ENCODE data around the gene NPIPA5.
"Not testable (repeated sequence)": the region's sequence is repeated elsewhere in the genome, so short reads cannot be mapped to it uniquely, and the experiment has no call there.

NPIPA5 gene

DNA sequence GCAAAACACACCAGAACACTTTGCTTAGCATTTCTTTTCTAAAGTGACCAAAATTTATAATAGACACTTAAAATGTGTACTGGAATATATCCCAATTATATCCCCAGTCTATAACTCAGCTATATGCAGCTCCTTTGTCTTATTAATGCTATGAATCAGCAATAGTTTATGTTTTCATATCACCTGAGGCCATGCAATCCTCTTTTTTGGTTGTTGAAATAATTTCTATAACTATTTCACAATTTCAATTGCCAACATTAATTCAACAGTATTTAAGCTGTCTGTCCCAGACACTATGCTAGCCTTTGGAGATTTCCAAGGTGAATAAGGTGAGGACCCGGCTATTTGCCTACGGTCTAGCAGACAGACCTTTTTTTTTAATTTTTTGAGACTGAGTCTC lies 39.1 kb upstream of the NPIPA5 start:
- H3K9me3 ChIP-seq, result no peaks in the 10 kb centered on the region
- H3K36me3 ChIP-seq, result no peaks in the 10 kb centered on the region
- no peak overlapping the region for H3K27ac ChIP-seq
- no peaks in the 10 kb centered on the region for H3K4me1 ChIP-seq (ENCODE audit: control insufficient read depth in 1 of 2, insufficient read depth in 1 of 2, low read depth in 1 of 2, low read length in 1 of 2)
- H3K27me3 ChIP-seq, result no peaks in the 10 kb centered on the region
- H3K4me3 ChIP-seq (ENCODE audit: low read depth in 1 of 2, low read length in 1 of 2), result no peak overlapping the region
- TF ChIP-seq, protein P1, sequence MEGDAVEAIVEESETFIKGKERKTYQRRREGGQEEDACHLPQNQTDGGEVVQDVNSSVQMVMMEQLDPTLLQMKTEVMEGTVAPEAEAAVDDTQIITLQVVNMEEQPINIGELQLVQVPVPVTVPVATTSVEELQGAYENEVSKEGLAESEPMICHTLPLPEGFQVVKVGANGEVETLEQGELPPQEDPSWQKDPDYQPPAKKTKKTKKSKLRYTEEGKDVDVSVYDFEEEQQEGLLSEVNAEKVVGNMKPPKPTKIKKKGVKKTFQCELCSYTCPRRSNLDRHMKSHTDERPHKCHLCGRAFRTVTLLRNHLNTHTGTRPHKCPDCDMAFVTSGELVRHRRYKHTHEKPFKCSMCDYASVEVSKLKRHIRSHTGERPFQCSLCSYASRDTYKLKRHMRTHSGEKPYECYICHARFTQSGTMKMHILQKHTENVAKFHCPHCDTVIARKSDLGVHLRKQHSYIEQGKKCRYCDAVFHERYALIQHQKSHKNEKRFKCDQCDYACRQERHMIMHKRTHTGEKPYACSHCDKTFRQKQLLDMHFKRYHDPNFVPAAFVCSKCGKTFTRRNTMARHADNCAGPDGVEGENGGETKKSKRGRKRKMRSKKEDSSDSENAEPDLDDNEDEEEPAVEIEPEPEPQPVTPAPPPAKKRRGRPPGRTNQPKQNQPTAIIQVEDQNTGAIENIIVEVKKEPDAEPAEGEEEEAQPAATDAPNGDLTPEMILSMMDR (IDR thresholded peaks at IDR 0.05), result no peak

DNA sequence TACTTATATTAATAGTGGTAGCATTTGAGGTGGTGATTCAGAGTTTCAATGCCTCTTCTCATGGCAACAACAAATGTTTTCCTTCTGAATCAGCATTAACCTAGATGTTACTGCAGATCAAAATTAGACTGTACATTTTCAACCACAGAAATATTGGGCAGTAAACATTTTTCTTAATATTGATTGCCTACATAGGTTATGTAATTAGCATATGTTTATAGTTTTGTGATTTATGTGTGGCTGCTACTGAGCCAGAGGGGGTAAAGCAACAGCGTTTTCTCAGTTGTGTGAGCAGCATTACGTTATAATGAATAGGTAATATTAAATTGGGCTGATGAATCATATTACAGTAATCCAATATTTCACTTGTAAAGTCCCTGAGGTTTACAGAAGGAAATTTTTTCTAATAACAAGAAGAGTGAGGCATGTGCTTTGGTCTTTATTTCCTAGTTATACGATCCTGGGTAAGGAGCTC lies 37.5 kb upstream of the NPIPA5 start:
- Histone ChIP-seq H3K4me1 (ENCODE audit: control insufficient read depth in 1 of 2, insufficient read depth in 1 of 2, low read depth in 1 of 2, low read length in 1 of 2) (no peaks in the 10 kb centered on the region), H3K27me3 (no peaks in the 10 kb centered on the region), H3K4me3 (ENCODE audit: low read depth in 1 of 2, low read length in 1 of 2) (no peak overlapping the region), H3K9me3 (no peaks in the 10 kb centered on the region), H3K36me3 (no peaks in the 10 kb centered on the region), H3K27ac (no peak overlapping the region)
- TF ChIP-seq, protein P1 (IDR thresholded peaks at IDR 0.05), result no peak

DNA sequence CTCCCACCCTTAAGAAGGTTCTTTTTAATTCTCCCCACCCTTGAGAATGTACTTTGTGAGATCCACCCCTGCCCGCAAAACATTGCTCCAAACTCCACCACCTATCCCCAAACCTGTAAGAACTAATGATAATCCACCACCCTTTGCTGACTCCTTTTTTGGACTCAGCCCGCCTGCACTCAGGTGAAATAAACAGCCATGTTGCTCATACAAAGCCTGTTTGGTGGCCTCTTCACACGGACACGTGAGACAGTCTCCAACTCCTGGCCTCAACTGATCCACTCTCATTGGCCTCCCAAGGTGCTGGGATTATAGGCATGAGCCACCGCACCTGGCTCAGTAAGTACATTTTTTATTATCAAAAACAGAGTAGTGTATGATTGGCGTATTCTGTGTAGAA lies 31.4 kb upstream of the NPIPA5 start:
- H3K36me3 ChIP-seq; H3K27ac ChIP-seq; H3K4me1 ChIP-seq (ENCODE audit: control insufficient read depth in 1 of 2, insufficient read depth in 1 of 2, low read depth in 1 of 2, low read length in 1 of 2); H3K27me3 ChIP-seq; H3K9me3 ChIP-seq; H3K4me3 ChIP-seq (ENCODE audit: low read depth in 1 of 2, low read length in 1 of 2): not testable (repeated sequence)

DNA sequence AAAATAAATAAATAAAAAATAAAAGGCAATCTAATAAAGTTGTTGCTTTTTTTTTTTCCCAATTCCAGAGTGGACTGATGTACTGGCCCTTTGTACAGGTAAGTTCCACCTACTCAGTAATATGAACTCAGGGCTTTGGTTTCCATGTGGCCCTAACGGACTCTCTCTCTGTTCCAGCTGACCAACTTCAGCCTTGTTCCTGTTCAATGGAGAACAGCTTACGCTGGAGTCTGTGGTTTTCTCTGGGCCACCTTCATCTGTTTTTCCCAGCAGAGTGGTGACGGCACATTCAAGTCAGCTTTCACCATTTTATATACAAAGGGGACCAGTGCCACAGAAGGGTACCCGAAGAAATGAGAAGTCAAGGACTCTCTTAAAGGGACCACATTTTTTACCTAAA lies 29.7 kb upstream of the NPIPA5 start:
- H3K9me3 ChIP-seq; H3K4me1 ChIP-seq (ENCODE audit: control insufficient read depth in 1 of 2, insufficient read depth in 1 of 2, low read depth in 1 of 2, low read length in 1 of 2); H3K4me3 ChIP-seq (ENCODE audit: low read depth in 1 of 2, low read length in 1 of 2); H3K27ac ChIP-seq; H3K27me3 ChIP-seq; H3K36me3 ChIP-seq: not testable (repeated sequence)

DNA sequence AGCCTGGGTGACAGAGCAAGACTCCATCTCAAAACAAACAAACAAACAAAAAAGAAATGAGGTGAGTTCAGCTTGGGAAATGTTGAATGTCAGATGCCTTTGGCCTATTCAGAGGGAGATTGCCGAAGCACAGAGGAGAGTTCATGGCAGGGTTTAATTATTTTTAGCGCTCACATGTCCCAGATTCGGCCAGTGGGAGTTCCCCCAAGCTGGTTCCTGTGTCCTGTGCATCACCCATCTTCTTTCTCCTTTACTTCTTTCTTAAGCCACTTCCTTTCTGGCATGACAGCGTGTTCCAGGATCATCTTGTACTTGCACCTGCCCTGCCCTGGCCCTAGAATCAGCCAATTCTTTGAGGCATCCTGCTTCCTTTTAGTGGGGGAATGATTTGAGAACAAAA lies 26.7 kb upstream of the NPIPA5 start:
- H3K4me1 ChIP-seq (ENCODE audit: control insufficient read depth in 1 of 2, insufficient read depth in 1 of 2, low read depth in 1 of 2, low read length in 1 of 2), result peaks cover 0 to 4% of the 10 kb centered on the region in 2 experiments
- no peaks in the 10 kb centered on the region for H3K9me3 ChIP-seq
- H3K27ac ChIP-seq, result no peak overlapping the region
- H3K36me3 ChIP-seq, result no peaks in the 10 kb centered on the region
- H3K4me3 ChIP-seq (ENCODE audit: low read depth in 1 of 2, low read length in 1 of 2), result no peak overlapping the region
- TF ChIP-seq, protein P1 (IDR thresholded peaks at IDR 0.05), result no peak
- H3K27me3 ChIP-seq, result no peaks in the 10 kb centered on the region

DNA sequence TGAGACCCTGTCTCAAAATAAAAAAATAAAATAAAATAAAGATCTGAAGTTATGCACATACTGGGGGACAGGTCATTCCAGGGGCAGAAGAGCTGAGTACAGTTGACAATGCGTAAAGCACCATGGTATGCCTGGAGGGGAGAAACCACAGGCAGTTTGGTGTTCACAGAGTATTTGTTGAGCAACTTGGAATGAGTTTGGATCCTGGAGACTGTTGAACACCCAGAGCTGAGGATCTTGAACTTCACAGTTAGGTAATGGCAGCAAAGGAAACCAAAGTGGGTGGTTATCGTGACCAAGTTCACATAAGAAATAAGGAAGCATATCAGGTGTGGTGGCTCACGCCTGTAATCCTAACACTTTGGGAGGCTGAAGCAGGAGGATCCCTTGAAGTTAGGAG lies 26.0 kb upstream of the NPIPA5 start:
- H3K36me3 ChIP-seq; H3K27me3 ChIP-seq; H3K4me3 ChIP-seq (ENCODE audit: low read depth in 1 of 2, low read length in 1 of 2); H3K4me1 ChIP-seq (ENCODE audit: control insufficient read depth in 1 of 2, insufficient read depth in 1 of 2, low read depth in 1 of 2, low read length in 1 of 2); H3K9me3 ChIP-seq; H3K27ac ChIP-seq: not testable (repeated sequence)

DNA sequence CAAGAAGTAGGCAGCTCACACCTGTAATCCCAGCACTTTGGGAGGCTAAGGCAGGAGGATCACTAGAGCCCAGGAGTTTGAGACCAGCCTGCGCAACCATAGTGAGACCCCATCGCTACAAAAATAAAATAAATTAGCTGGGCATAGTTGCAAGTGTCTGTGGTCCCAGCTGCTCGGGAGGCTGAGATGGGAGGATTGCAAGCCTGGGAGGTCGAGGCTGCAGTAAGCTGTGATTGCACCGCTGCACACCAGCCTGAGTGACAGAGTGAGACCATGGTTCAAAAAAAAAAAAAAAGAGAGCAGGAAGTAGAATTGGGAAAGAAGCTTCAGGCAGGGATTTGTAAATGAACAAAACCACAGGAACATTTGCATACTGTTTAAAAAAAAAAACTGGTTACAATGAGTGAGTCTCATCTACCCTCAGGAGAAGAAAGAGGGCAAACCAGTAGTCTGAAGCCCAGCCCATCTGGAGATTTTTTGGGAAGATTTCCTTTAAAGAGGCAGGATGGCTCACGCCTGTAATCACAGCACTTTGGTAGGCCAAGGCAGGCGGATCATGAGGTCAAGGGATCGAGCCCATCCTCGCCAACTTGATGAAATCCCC lies 25.4 kb upstream of the NPIPA5 start:
- no peaks in the 10 kb centered on the region for H3K36me3 ChIP-seq
- TF ChIP-seq, protein P1 (IDR thresholded peaks at IDR 0.05), result no peak
- no peak overlapping the region for H3K27ac ChIP-seq
- no peaks in the 10 kb centered on the region for H3K9me3 ChIP-seq
- no peak overlapping the region for H3K4me3 ChIP-seq (ENCODE audit: low read depth in 1 of 2, low read length in 1 of 2)
- H3K27me3 ChIP-seq, result no peaks in the 10 kb centered on the region
- peaks cover 0 to 4% of the 10 kb centered on the region in 2 experiments for H3K4me1 ChIP-seq (ENCODE audit: control insufficient read depth in 1 of 2, insufficient read depth in 1 of 2, low read depth in 1 of 2, low read length in 1 of 2)
